Measurements from ENCODE around the gene SEPTIN3. TPM values are rescaled to one million over a fixed set of nuclear protein-coding genes. Genes with fewer than 3 reads are reported as not detected.

SEPTIN3 gene
- total and polyA plus RNA-seq, 8 donors = 0.61 to 1.4 (median 0.72) TPM; not detected in 3

GRCh38 chr22:41976070-41976901, 7.0 kb downstream of the SEPTIN3 start:
- intact Hi-C loops (cut with DNase I; ENCODE audit: low total_unique reads) = loop anchor here (10.0 kb wide), 1 partner anchor 139 kb away; no protein-coding TSS in a partner anchor
- Histone ChIP-seq H3K4me1 (peaks cover 6 to 16% (median 14%) of the 10 kb centered on the region in 4 donors), H3K27me3 (peaks cover 0 to 75% (median 35%) of the 10 kb centered on the region in 3 donors), H3K27ac (no peak overlapping the region), H3K36me3 (no peaks in the 10 kb centered on the region), H3K4me3 (peak overlapping the region; percentile 47 to 64 (median 56)), H3K9me3 (no peaks in the 10 kb centered on the region)
- peak; percentile 61 to 77 for DNase-seq
- WGBS, 5 donors = 2 to 14% (median 3%) methylated on average over 9 to 72 of the region's 72 CpGs
- TF ChIP-seq CTCF (IDR thresholded peaks at IDR 0.05) (no peak), EP300 (IDR thresholded peaks at IDR 0.05) (no peak), POLR2A (IDR thresholded peaks at IDR 0.05) (no peak)

- Histone ChIP-seq H3K36me3 (no peaks in the 10 kb centered on the region), H3K4me1 (peaks cover 6 to 16% (median 14%) of the 10 kb centered on the region in 4 donors), H3K27me3 (peaks cover 0 to 67% (median 35%) of the 10 kb centered on the region in 3 donors), H3K27ac (no peak overlapping the region), H3K4me3 (peak overlapping the region; percentile 44 to 64 (median 56)), H3K9me3 (no peaks in the 10 kb centered on the region)
- TF ChIP-seq POLR2AphosphoS5 (IDR thresholded peaks at IDR 0.05) = no peak
- TF ChIP-seq CTCF (IDR thresholded peaks at IDR 0.05) = no peak
- TF ChIP-seq EP300 (IDR thresholded peaks at IDR 0.05) = no peak
- no peak for TF ChIP-seq POLR2A (IDR thresholded peaks at IDR 0.05)
- peak in 1 of 2 donors; percentile 57 for DNase-seq
- WGBS, 5 donors = 2 to 8% (median 4%) methylated on average over 23 to 46 of the region's 46 CpGs
- intact Hi-C loops (cut with DNase I; ENCODE audit: low total_unique reads) = loop anchor here (10.0 kb wide), 1 partner anchor 138 kb away; no protein-coding TSS in a partner anchor
Measured at GRCh38 chr22:41976961-41977566, 7.8 kb downstream of the SEPTIN3 start.

- Histone ChIP-seq H3K27ac (no peak overlapping the region), H3K4me3 (no peak overlapping the region), H3K4me1 (peaks cover 6 to 16% (median 14%) of the 10 kb centered on the region in 4 donors), H3K36me3 (no peaks in the 10 kb centered on the region), H3K27me3 (peaks cover 0 to 51% (median 26%) of the 10 kb centered on the region in 3 donors), H3K9me3 (no peaks in the 10 kb centered on the region)
- TF ChIP-seq CTCF (IDR thresholded peaks at IDR 0.05) (no peak), POLR2A (IDR thresholded peaks at IDR 0.05) (no peak), EP300 (IDR thresholded peaks at IDR 0.05) (no peak), POLR2AphosphoS5 (IDR thresholded peaks at IDR 0.05) (no peak)
- intact Hi-C loops (cut with DNase I; ENCODE audit: low total_unique reads) = loop anchor here (10.0 kb wide), 1 partner anchor 136 kb away; no protein-coding TSS in a partner anchor
- DNase-seq = no peak
- 97 to 100% (median 100%) methylated on average over 1 of the region's 1 CpG for WGBS, 5 donors
Measured at GRCh38 chr22:41978732-41979131, 9.5 kb downstream of the SEPTIN3 start.

GRCh38 chr22:41979423-41980250, 10.4 kb downstream of the SEPTIN3 start:
- no peak for DNase-seq
- 71 to 79% (median 76%) methylated on average over 9 of the region's 9 CpGs for WGBS, 5 donors
- intact Hi-C loops (cut with DNase I; ENCODE audit: low total_unique reads) = loop anchor here (10.0 kb wide), 1 partner anchor 135 kb away; no protein-coding TSS in a partner anchor
- Histone ChIP-seq H3K27ac (no peak overlapping the region), H3K9me3 (no peaks in the 10 kb centered on the region), H3K27me3 (peaks cover 0 to 42% (median 23%) of the 10 kb centered on the region in 3 donors), H3K4me3 (no peak overlapping the region), H3K36me3 (no peaks in the 10 kb centered on the region), H3K4me1 (peaks cover 6 to 16% (median 14%) of the 10 kb centered on the region in 4 donors)
- no peak for TF ChIP-seq EP300 (IDR thresholded peaks at IDR 0.05)
- TF ChIP-seq CTCF (IDR thresholded peaks at IDR 0.05) = no peak
- TF ChIP-seq POLR2A (IDR thresholded peaks at IDR 0.05) = no peak
- TF ChIP-seq POLR2AphosphoS5 (IDR thresholded peaks at IDR 0.05) = no peak

Measured in stomach (tissue), 9 donors.